Measurements from ENCODE around the gene SOCS6. TPM values are rescaled to one million over a fixed set of nuclear protein-coding genes. Genes with fewer than 3 reads are reported as not detected.

SOCS6 gene
- total RNA-seq, 4 donors from 2014 or later, result 12.8 to 26.8 (median 16.3) TPM

DNA sequence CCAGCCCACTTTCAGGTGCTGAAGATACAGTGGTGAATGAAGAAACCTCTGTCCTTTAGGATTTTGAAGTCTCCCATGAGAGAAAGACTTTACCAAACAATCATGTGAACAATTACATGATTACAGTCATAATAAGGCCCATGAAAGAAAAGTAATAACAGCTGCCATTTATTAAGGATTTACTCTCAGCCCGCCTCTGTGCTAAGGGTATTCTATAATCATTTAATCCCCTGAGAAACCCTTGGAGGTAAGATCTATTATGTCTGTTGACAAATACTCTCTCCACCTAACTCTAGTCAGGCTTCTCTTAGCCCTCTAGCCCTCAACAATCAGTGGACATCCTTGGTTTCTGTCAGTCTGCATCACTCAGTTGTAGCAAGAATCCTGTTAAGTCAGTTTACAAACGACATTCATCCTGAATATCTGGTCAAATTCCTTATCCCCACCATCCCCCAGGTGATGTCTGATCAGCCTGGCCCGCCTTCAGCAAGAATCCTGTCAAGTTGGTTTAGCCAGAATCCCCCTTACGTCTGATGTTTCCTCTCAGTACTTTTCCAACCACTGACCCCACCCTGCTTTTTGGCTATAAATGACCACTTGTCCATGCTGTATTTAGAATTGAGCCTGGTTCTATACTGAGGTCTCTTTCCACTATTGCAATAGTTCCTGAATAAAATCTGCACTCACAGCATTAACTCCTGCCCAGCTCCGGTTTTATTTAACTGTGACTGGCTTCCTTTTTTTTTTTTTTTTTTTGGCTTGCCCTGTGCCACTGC is 12.2 kb upstream of the SOCS6 start:
- no peaks in the 10 kb centered on the region for H3K27me3 ChIP-seq
- peaks cover 0 to 6% (median 0%) of the 10 kb centered on the region in 3 donors for H3K9me3 ChIP-seq
- ATAC-seq (no peak), DNase-seq (no peak)
- in situ Hi-C loops (cut with MboI; ENCODE audit: low sequenced_read_pairs in 4 of 4), result no loop called here
- H3K27ac ChIP-seq, result no peak overlapping the region
- no peak overlapping the region for H3K4me3 ChIP-seq
- peaks cover 0 to 5% of the 10 kb centered on the region in 2 donors for H3K36me3 ChIP-seq
- intact Hi-C loops (cut with DNase I; ENCODE audit: low total_unique reads), result no loop called here
- no peak for TF ChIP-seq POLR2A (IDR thresholded peaks at IDR 0.05)
- TF ChIP-seq, protein P1, sequence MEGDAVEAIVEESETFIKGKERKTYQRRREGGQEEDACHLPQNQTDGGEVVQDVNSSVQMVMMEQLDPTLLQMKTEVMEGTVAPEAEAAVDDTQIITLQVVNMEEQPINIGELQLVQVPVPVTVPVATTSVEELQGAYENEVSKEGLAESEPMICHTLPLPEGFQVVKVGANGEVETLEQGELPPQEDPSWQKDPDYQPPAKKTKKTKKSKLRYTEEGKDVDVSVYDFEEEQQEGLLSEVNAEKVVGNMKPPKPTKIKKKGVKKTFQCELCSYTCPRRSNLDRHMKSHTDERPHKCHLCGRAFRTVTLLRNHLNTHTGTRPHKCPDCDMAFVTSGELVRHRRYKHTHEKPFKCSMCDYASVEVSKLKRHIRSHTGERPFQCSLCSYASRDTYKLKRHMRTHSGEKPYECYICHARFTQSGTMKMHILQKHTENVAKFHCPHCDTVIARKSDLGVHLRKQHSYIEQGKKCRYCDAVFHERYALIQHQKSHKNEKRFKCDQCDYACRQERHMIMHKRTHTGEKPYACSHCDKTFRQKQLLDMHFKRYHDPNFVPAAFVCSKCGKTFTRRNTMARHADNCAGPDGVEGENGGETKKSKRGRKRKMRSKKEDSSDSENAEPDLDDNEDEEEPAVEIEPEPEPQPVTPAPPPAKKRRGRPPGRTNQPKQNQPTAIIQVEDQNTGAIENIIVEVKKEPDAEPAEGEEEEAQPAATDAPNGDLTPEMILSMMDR (IDR thresholded peaks at IDR 0.05 in 4 of 5, conservative IDR thresholded peaks at IDR 0.05 in 1 of 5), result no peak
- peaks cover 0 to 16% of the 10 kb centered on the region in 2 donors for H3K4me1 ChIP-seq

DNA sequence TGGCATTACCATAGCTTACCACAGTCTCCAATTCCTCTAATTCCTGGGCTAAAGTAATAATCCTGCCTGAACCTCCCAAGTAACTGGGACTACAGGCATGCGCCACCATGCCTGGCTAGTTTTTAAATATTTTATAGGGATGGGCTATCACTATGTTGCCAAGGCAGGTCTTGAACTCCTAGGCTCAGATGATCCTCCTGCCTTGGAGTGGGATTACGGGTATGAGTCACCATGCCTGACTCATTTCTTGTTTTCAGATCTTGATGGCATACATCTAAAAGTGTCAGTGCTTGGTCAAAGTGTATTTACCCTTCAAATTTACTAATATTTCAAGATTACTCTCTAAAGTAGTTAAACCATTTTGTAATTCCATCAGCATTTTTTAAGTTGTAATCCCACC is 9.4 kb upstream of the SOCS6 start:
- TF ChIP-seq POLR2A (IDR thresholded peaks at IDR 0.05), result no peak
- TF ChIP-seq, protein P1 (IDR thresholded peaks at IDR 0.05 in 4 of 5, conservative IDR thresholded peaks at IDR 0.05 in 1 of 5), result no peak
- H3K4me1 ChIP-seq, result peaks cover 4 to 24% of the 10 kb centered on the region in 2 donors
- H3K36me3 ChIP-seq, result no peaks in the 10 kb centered on the region
- H3K9me3 ChIP-seq, result no peaks in the 10 kb centered on the region
- intact Hi-C loops (cut with DNase I; ENCODE audit: low total_unique reads) (no loop called here), in situ Hi-C loops (cut with MboI; ENCODE audit: low sequenced_read_pairs in 4 of 4) (no loop called here)
- ATAC-seq (no peak), DNase-seq (no peak)
- H3K4me3 ChIP-seq, result no peak overlapping the region
- no peak overlapping the region for H3K27ac ChIP-seq
- no peaks in the 10 kb centered on the region for H3K27me3 ChIP-seq

DNA sequence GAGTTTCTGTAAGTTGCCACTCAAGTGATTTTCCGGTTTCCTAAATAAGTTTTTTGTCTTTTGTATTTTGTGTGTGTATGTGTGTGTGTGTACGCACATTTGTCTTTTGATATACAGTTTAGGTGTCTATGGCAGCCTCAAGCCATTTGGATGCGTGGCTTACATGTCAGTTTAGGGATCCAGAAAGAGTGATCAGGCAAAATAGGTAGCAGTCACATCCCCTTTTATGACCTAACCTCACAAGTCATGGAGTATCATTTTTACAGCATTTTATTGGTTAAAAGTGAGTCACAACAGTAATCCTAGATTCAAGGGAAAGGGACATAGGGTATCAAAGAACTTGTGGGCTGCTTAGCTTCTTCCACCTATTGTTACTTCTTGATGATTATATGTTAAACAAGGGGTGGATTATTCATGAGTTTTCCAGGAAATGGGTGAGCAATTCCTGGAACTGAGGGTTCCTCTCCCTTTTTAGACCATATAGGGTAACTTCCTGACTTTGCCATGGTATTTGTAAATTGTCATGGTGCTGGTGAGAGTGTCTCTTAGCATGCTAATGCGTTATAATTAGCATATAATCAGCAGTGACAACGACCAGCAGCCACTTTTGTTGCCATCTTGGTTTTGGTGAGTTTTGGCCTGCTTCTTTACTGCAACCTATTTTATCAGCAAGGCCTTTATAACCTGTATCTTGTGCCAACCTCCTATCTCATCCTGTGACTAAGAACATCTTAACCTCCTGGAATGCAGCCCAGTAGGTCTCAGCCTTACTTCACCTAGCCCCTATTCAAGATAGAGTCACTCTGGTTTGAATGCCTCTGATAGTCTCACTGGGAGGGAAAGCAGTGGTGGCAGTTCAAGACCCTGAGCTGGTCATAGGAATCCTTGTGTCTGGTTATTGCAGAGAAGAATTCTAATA is 8.6 kb upstream of the SOCS6 start:
- no peaks in the 10 kb centered on the region for H3K27me3 ChIP-seq
- H3K36me3 ChIP-seq, result no peaks in the 10 kb centered on the region
- ATAC-seq (peak; percentile 70 to 79), DNase-seq (peak; percentile 18 to 50)
- H3K9me3 ChIP-seq, result no peaks in the 10 kb centered on the region
- peak overlapping the region in 2 of 4 donors; percentile 25 to 28 for H3K27ac ChIP-seq
- H3K4me3 ChIP-seq, result no peak overlapping the region
- peaks cover 4 to 24% of the 10 kb centered on the region in 2 donors for H3K4me1 ChIP-seq
- no peak for TF ChIP-seq POLR2A (IDR thresholded peaks at IDR 0.05)
- TF ChIP-seq, protein P1 (IDR thresholded peaks at IDR 0.05 in 4 of 5, conservative IDR thresholded peaks at IDR 0.05 in 1 of 5), result no peak
- intact Hi-C loops (cut with DNase I; ENCODE audit: low total_unique reads), result no loop called here
- in situ Hi-C loops (cut with MboI; ENCODE audit: low sequenced_read_pairs in 4 of 4), result loop anchor here in 1 of 4 donors (10.0 kb wide), 1 partner anchor 75 kb away; the partner anchor contains the start of gene RTTN

DNA sequence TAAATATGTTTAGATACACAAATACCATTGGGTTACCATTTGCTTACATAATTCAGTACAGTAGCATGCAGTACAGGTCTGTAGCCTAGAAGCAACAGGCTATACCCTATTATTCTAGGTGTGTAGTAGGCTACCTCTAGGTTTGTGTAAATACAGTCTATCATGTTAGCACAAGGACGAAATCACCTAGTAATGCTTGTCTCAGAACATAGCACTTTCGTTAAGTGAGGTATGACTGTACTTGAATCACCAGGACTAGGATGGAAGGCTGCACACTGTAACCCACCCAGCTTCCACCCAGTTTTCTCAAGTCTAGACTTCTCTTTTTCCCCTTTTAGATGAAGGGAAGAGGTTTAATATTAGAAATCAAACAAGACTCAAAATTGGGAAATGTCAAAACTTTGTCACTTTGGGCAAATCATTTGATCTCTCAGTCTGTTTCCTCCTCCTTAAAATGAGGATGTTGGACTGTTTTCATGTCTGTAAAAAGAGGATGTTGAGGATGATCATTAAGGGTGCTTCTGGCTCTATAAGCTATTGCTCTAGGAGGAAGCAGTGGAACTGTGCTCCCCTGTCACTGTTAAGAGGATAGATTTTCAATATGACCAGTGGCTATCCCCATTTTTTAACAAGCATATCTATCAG is 3.7 kb upstream of the SOCS6 start:
- H3K9me3 ChIP-seq, result no peaks in the 10 kb centered on the region
- peaks cover 4 to 22% of the 10 kb centered on the region in 2 donors for H3K4me1 ChIP-seq
- no peak for DNase-seq
- ATAC-seq, result no peak
- no peak overlapping the region for H3K4me3 ChIP-seq
- intact Hi-C loops (cut with DNase I; ENCODE audit: low total_unique reads), result loop anchor here (5.0 kb wide), 2 partner anchors 52 to 78 kb away; partner anchors contain the start of gene RTTN
- H3K36me3 ChIP-seq, result no peaks in the 10 kb centered on the region
- TF ChIP-seq, protein P1 (IDR thresholded peaks at IDR 0.05 in 4 of 5, conservative IDR thresholded peaks at IDR 0.05 in 1 of 5), result no peak
- no peak for TF ChIP-seq POLR2A (IDR thresholded peaks at IDR 0.05)
- H3K27me3 ChIP-seq, result no peaks in the 10 kb centered on the region
- in situ Hi-C loops (cut with MboI; ENCODE audit: low sequenced_read_pairs in 4 of 4), result loop anchor here in 1 of 4 donors (10.0 kb wide), 1 partner anchor 80 kb away; the partner anchor contains the start of gene RTTN
- no peak overlapping the region for H3K27ac ChIP-seq
